Testis (tissue), 5 donors: ENCODE results near the gene TEX52. TPM values are rescaled to one million over a fixed set of nuclear protein-coding genes. Genes with fewer than 3 reads are reported as not detected.

Experiments
- DNase-seq: peaks from one replicate; pipeline ENCODE4 v3.0.0-alpha.2; 2019
- H3K27ac ChIP-seq, 2 donors: fragments of 200-600 bp; sonication (generic); one replicate each; pipeline ENCODE4 v1.5.1; 2019
- H3K27me3 ChIP-seq: fragments of 200-600 bp; sonication (generic); one replicate; pipeline ENCODE4 v1.5.1; 2019
- H3K36me3 ChIP-seq: fragments of 200-600 bp; sonication (generic); one replicate; pipeline ENCODE4 v1.5.1; 2017; ENCODE audit warnings: low read depth; ENCODE audit errors: missing control alignments
- H3K4me1 ChIP-seq: fragments of 200-600 bp; sonication (generic); one replicate; pipeline ENCODE4 v1.5.1; 2019
- H3K4me3 ChIP-seq, 2 donors: fragments of 200-600 bp; sonication (generic); one replicate each; pipeline ENCODE4 v1.5.1; 2017 to 2019
- H3K9me3 ChIP-seq: fragments of 200-600 bp; sonication (generic); one replicate; pipeline ENCODE4 v1.5.1; 2017
- POLR2A ChIP-seq: fragments of 450-650 bp; IDR thresholded peaks from one replicate; pipeline ENCODE4 v1.6.1; 2017; ENCODE audit warnings: antibody characterized with exemption, mild to moderate bottlenecking, moderate library complexity
- WGBS, 2 donors: methylation state at CpG; one replicate each; pipeline ENCODE4 v1.1.5; 2018; 5-methylcytosine and 5-hydroxymethylcytosine counted together
- intact Hi-C: fragments of 100-400 bp; cut with DNase I; formaldehyde crosslinking; loops from one replicate; pipeline ENCODE4 v1.15.1; 2023; ENCODE audit warnings: low total_unique reads
- long read RNA-seq, 2 donors: transcript quantifications; one replicate each; lab custom pipeline, GENCODE V29; 2026
- polyA plus RNA-seq: library from polyadenylated mRNA; stranded (reverse); fragments of 350-450 nt; fragmentation: Illumina TruSeq; extraction: RNeasy Lipid Tissue Mini Kit (QIAGEN cat#74804); gene quantifications from one replicate; pipeline ENCODE4 v1.2.3, GENCODE V29; 2014; ENCODE audit warnings: low read depth, low replicate concordance; ENCODE audit not compliant: insufficient read depth
- total RNA-seq, 2 donors: library from RNA; depleted of rRNA; stranded (reverse); fragments of >200 nt; gene quantifications; one replicate each; pipeline ENCODE4 v1.2.3, GENCODE V29; 2016
- TF ChIP-seq, protein P1 (sequence below), 3 experiments: fragments of 450-650 bp in 2 of 3; fragments of 200-600 bp in 1 of 3; sonication (generic) in 1 of 3; IDR thresholded peaks; one replicate each; pipeline ENCODE4 v1.5.1; 2016 to 2019; ENCODE audit warnings: antibody characterized with exemption in 3 of 3, mild to moderate bottlenecking in 2 of 3, moderate library complexity in 1 of 3

TEX52 gene
- total RNA-seq (1 to 10 TPM in 1 of 2 donors, under 1 TPM in 1; 0.81 to 4.7 TPM), polyA plus RNA-seq (11.4 TPM)
- long read RNA-seq, donor 1, result 0 reads
- long read RNA-seq, donor 2, result 0 reads

GRCh38 chr12:2857021-2857431, at the start of gene TEX52:
Gene TEX52, minus strand, starts transcription at chr12:2857039. Its CDS starts 13 bp downstream, at chr12:2857026.
- TF ChIP-seq POLR2A, result no peak
- TF ChIP-seq, protein P1, sequence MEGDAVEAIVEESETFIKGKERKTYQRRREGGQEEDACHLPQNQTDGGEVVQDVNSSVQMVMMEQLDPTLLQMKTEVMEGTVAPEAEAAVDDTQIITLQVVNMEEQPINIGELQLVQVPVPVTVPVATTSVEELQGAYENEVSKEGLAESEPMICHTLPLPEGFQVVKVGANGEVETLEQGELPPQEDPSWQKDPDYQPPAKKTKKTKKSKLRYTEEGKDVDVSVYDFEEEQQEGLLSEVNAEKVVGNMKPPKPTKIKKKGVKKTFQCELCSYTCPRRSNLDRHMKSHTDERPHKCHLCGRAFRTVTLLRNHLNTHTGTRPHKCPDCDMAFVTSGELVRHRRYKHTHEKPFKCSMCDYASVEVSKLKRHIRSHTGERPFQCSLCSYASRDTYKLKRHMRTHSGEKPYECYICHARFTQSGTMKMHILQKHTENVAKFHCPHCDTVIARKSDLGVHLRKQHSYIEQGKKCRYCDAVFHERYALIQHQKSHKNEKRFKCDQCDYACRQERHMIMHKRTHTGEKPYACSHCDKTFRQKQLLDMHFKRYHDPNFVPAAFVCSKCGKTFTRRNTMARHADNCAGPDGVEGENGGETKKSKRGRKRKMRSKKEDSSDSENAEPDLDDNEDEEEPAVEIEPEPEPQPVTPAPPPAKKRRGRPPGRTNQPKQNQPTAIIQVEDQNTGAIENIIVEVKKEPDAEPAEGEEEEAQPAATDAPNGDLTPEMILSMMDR (IDR thresholded peaks at IDR 0.05), result no peak
- WGBS, 2 donors, result 83 to 90% methylated on average over 3 of the region's 3 CpGs
- peaks cover 10% of the 10 kb centered on the region for H3K4me1 ChIP-seq
- H3K27me3 ChIP-seq, result no peaks in the 10 kb centered on the region
- H3K36me3 ChIP-seq, result no peaks in the 10 kb centered on the region
- no peaks in the 10 kb centered on the region for H3K9me3 ChIP-seq
- H3K4me3 ChIP-seq, result no peak within 1 kb of the TSS
- no peak within 1 kb of the TSS for H3K27ac ChIP-seq
- DNase-seq, result no peak
- intact Hi-C loops, result no loop called here

DNA sequence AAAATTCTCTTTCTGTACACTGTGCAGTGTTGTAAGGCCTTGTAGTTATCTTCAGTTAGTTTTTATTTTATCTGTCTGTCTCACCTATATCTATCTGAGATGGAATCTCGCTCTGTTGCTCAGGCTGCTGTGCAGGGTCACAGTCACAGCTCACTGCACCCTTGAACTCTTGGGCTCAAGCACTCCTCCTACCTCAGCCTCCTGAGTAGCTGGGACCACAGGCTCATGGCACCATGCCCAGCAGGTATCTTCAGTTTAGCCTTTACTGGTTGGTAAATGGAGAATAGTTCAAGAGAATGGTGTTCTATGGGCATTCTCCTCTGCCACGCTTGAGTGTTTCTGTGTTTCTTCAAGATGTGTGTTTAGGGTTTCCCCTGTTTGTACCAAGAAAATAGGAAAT, 47.4 kb upstream of the TEX52 start:
- Histone ChIP-seq H3K27ac (no peak overlapping the region), H3K27me3 (no peaks in the 10 kb centered on the region), H3K9me3 (no peaks in the 10 kb centered on the region), H3K4me1 (peaks cover 4% of the 10 kb centered on the region), H3K4me3 (no peak overlapping the region), H3K36me3 (no peaks in the 10 kb centered on the region)
- WGBS, 2 donors, result 93 to 96% methylated on average over 2 of the region's 2 CpGs
- TF ChIP-seq, protein P1 (IDR thresholded peaks at IDR 0.05), result no peak
- no peak for TF ChIP-seq POLR2A
- intact Hi-C loops, result no loop called here
- no peak for DNase-seq

DNA sequence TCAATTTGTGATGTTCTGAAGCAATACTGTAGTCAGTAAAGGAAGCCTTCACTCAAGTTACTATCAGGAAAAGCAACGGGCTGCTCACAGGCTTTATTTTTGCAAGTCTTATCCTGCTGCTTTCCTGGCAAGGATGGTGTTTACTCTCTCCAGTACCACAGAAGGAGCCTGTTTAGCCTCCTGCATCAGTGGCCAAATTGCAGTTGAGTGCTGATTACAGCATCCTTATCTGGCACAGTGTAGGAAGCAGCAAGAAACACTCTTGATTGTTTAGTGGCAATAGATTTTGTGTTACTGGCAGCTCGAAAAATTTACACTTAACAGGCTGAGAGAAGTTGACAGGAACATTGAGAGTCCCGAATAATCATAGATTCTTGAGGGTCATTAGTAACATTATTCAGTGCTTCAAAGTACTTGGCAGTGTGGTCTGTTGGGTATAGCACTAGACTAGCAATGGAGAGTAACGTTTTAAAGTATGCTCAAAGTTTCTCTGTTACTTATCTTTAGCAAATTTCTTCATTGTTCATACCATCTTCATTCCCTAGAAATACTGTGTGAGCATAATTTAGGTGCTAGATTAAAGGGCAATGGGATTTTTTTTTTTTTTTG, 45.5 kb upstream of the TEX52 start:
- WGBS, 2 donors, result 29 to 47% methylated on average over 4 of the region's 4 CpGs
- no peaks in the 10 kb centered on the region for H3K36me3 ChIP-seq
- H3K4me1 ChIP-seq, result peaks cover 4% of the 10 kb centered on the region
- TF ChIP-seq, protein P1 (IDR thresholded peaks at IDR 0.05), result no peak
- no peak for TF ChIP-seq POLR2A
- H3K9me3 ChIP-seq, result no peaks in the 10 kb centered on the region
- intact Hi-C loops, result no loop called here
- H3K27ac ChIP-seq, result no peak overlapping the region
- no peak overlapping the region for H3K4me3 ChIP-seq
- H3K27me3 ChIP-seq, result no peaks in the 10 kb centered on the region
- peak; percentile 42 for DNase-seq

GRCh38 chr12:2900642-2901041, 43.8 kb upstream of the TEX52 start:
- Histone ChIP-seq H3K4me3 (no peak overlapping the region), H3K27me3 (no peaks in the 10 kb centered on the region), H3K27ac (no peak overlapping the region), H3K4me1 (peaks cover 4% of the 10 kb centered on the region), H3K36me3 (no peaks in the 10 kb centered on the region), H3K9me3 (no peaks in the 10 kb centered on the region)
- intact Hi-C loops, result no loop called here
- WGBS, 2 donors, result 85 to 92% methylated on average over 8 of the region's 8 CpGs
- no peak for TF ChIP-seq POLR2A
- TF ChIP-seq, protein P1 (IDR thresholded peaks at IDR 0.05), result no peak
- no peak for DNase-seq

GRCh38 chr12:2897418-2897817, 40.6 kb upstream of the TEX52 start:
- no peak overlapping the region for H3K4me3 ChIP-seq
- 98 to 99% methylated on average over 5 of the region's 5 CpGs for WGBS, 2 donors
- TF ChIP-seq, protein P1 (IDR thresholded peaks at IDR 0.05), result no peak
- TF ChIP-seq POLR2A, result no peak
- no peaks in the 10 kb centered on the region for H3K27me3 ChIP-seq
- no peak for DNase-seq
- H3K36me3 ChIP-seq, result no peaks in the 10 kb centered on the region
- intact Hi-C loops, result no loop called here
- no peaks in the 10 kb centered on the region for H3K9me3 ChIP-seq
- H3K4me1 ChIP-seq, result peaks cover 4% of the 10 kb centered on the region
- no peak overlapping the region for H3K27ac ChIP-seq
